Activated naive CD8-positive, alpha-beta T cell (primary cell): Measurements from ENCODE around the gene PARP6.

ENCODE experiments used
- H3K27ac Mint-ChIP-seq: one replicate; pipeline ENCODE4 v1.8.0; 2021; ENCODE audit warnings: mixed read lengths
- H3K27me3 Mint-ChIP-seq: one replicate; pipeline ENCODE4 v1.8.0; 2021; ENCODE audit warnings: mixed read lengths
- H3K36me3 Mint-ChIP-seq: one replicate; pipeline ENCODE4 v1.8.0; 2021; ENCODE audit warnings: mixed read lengths
- H3K4me1 Mint-ChIP-seq: one replicate; pipeline ENCODE4 v1.8.0; 2021; ENCODE audit warnings: low read depth, mixed read lengths
- H3K4me3 Mint-ChIP-seq: one replicate; pipeline ENCODE4 v1.8.0; 2021; ENCODE audit warnings: mild to moderate bottlenecking, mixed read lengths
- H3K9me3 Mint-ChIP-seq: one replicate; pipeline ENCODE4 v1.8.0; 2021; ENCODE audit warnings: low read depth, mixed read lengths

PARP6 gene

DNA sequence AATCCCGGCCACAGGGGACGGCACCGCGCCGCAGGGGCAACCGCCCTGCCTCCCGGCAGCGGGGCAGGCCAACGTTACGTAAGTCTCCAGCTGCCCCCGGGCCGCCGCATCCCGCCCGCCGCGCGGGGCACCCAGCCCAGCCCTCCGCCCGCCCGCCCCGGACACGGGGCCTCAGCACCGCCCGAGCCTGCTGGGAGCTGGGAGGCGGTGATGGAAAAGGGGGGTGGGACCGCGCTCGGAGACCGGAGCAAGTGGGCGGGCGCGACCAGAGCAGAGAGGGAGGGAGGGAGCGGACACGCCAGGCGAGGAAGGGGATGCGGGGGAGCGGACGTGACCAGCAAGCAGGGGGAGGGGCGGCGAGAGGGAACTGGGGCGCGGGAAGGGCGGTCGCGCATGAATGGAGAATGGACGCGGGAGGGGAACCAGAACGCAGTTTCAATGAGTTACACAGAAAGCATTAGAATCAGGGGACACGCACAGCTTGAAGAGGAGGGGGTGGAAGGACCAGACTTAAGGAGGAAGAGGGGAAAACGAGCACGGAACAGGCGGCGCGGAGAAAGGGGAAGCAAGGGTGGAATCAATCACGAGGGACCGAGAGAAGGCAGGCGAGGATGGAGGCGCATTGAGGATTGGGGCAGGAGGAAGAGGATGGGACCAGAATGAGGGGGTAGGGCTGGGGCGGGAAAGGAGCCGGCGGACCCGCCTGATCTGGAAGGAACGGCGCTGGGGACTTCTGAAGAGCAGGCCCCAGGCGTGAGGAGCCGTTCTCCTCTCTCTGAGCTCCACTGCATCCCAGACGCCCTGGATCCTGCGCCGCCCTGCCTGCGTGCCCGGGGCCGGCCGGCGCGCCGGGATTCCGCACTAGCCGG lies 41.9 kb downstream of the PARP6 start:
- Mint-ChIP-seq H3K27ac (peak overlapping the region; percentile 98), H3K4me3 (peak overlapping the region; percentile 99), H3K4me1 (peaks cover 40% of the 10 kb centered on the region), H3K9me3 (no peaks in the 10 kb centered on the region), H3K36me3 (peaks cover 16% of the 10 kb centered on the region), H3K27me3 (no peaks in the 10 kb centered on the region)

DNA sequence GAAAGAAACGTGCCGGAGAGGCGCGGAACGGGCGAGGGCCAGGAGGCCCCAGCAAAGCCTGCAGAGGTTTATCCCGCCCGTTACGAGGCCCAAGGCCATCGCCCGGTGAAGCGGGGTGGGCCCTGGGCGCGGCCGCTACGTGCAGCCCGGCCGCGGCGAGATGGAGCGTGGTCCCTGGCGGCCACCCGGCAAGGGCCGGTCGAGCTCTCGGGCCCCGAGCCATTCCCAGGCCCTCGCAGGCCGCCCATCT lies 42.5 kb downstream of the PARP6 start:
- peak overlapping the region; percentile 98 for H3K27ac Mint-ChIP-seq

DNA sequence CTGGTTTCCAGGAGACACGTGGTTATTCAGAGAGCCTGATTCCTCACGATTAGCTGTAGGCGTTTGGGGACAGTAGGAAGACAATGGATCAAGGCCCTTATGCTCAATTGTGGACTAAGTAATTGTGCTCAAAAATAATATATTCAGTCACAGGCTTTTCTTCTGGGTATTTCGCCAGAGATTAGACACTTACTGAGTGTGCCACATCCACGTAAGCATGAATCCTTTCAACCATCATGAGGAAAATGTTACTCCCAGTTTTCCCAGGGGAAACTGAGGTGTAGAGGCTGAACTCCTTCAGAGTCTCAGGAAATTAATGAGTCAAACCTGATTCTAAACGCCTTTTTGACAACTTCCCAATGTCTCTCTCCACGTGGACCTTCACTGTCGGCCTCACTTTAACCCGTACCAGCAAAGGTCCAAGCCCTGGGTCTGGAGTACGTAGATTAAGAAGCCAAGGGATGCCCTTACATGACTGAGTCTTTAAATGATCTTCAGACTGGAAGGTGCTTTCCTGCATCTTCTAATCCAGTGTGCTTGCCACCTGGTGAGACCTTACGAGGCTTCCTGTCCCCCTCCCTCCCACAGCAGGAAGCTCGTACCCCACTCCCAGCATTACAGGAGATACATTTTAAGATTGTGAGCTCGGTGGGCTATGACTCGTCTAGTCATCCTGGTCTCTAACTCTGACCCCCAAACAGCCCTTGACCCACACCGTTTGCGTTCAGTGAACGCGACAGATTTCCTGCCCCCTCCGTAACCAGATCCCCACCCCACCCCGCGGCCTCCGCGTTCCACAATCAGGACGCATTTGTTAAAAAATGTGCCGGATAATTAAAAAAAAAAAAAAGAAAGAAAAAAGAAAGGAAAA lies 43.0 kb downstream of the PARP6 start:
- H3K4me1 Mint-ChIP-seq: peaks cover 44% of the 10 kb centered on the region

More for the DNA sequence above, 42.5 kb downstream of the PARP6 start:
- no peaks in the 10 kb centered on the region for H3K27me3 Mint-ChIP-seq
- peaks cover 42% of the 10 kb centered on the region for H3K4me1 Mint-ChIP-seq
- peaks cover 16% of the 10 kb centered on the region for H3K36me3 Mint-ChIP-seq
- no peaks in the 10 kb centered on the region for H3K9me3 Mint-ChIP-seq
- peak overlapping the region; percentile 99 for H3K4me3 Mint-ChIP-seq

GRCh38 chr15:72227720-72228119 lies 44.6 kb downstream of the PARP6 start:
- H3K27ac Mint-ChIP-seq: peak overlapping the region; percentile 98
- no peaks in the 10 kb centered on the region for H3K27me3 Mint-ChIP-seq
- no peaks in the 10 kb centered on the region for H3K9me3 Mint-ChIP-seq
- H3K4me3 Mint-ChIP-seq: peak overlapping the region; percentile 99
- H3K4me1 Mint-ChIP-seq: peaks cover 53% of the 10 kb centered on the region
- H3K36me3 Mint-ChIP-seq: peaks cover 23% of the 10 kb centered on the region

More for the DNA sequence above, 43.0 kb downstream of the PARP6 start:
- Mint-ChIP-seq H3K27ac (peak overlapping the region; percentile 98), H3K27me3 (no peaks in the 10 kb centered on the region), H3K9me3 (no peaks in the 10 kb centered on the region), H3K4me3 (peak overlapping the region; percentile 99), H3K36me3 (peaks cover 16% of the 10 kb centered on the region)

- Mint-ChIP-seq H3K4me1 (peaks cover 53% of the 10 kb centered on the region), H3K27me3 (no peaks in the 10 kb centered on the region), H3K9me3 (no peaks in the 10 kb centered on the region), H3K27ac (peak overlapping the region; percentile 98), H3K36me3 (peaks cover 26% of the 10 kb centered on the region), H3K4me3 (peak overlapping the region; percentile 99)
Measured at GRCh38 chr15:72227192-72227586, 45.2 kb downstream of the PARP6 start.

DNA sequence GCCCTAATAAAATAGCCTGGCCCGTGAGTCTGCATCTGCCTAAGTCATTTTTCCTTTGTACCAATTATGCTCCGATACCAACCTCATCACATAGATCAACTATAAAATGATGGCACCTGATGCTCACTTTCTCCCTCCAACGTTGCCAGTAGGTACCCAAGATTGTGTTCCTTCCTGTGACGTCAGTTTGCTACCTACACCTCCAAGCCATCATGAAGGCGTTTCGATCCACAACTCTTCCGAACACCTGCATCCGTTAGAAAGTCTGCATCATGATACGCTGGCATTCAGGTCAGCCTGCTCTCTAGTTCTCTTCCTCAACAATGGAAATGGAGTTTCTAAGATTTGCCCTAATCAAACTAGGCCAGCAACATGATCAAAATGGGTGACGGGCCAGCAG lies 49.1 kb downstream of the PARP6 start:
- no peaks in the 10 kb centered on the region for H3K9me3 Mint-ChIP-seq
- H3K4me3 Mint-ChIP-seq: peak overlapping the region; percentile 55
- peaks cover 74% of the 10 kb centered on the region for H3K4me1 Mint-ChIP-seq
- peak overlapping the region; percentile 76 for H3K27ac Mint-ChIP-seq
- H3K36me3 Mint-ChIP-seq: peaks cover 21% of the 10 kb centered on the region
- no peaks in the 10 kb centered on the region for H3K27me3 Mint-ChIP-seq

DNA sequence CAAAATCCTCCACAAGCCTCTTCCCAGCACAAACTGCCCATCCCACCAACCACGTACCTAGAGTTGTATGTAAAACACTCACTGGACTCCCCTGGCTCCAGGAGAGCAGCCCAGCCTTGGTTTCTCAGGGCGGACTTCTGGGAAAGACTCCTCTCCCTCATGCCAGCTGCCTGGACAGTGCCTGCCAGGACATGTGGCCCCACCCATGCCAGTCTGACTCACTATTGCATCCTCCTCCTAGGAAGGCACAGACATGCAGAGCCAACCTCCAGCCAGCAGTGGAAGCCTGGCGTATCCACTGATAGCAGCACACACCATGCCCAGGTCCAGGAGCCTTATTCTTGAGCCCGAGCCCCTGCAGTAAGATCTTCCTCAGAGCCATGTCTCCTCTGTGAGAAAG lies 50.0 kb downstream of the PARP6 start:
- Mint-ChIP-seq H3K27ac (peak overlapping the region; percentile 75), H3K4me3 (peak overlapping the region; percentile 69), H3K27me3 (no peaks in the 10 kb centered on the region)

GRCh38 chr15:72220687-72221086 lies 51.7 kb downstream of the PARP6 start:
- no peak overlapping the region for H3K4me3 Mint-ChIP-seq
- H3K4me1 Mint-ChIP-seq: peaks cover 62% of the 10 kb centered on the region
- H3K27ac Mint-ChIP-seq: peak overlapping the region; percentile 75
- H3K27me3 Mint-ChIP-seq: no peaks in the 10 kb centered on the region
- no peaks in the 10 kb centered on the region for H3K9me3 Mint-ChIP-seq
- H3K36me3 Mint-ChIP-seq: peaks cover 15% of the 10 kb centered on the region

More for the DNA sequence above, 50.0 kb downstream of the PARP6 start:
- H3K9me3 Mint-ChIP-seq: no peaks in the 10 kb centered on the region
- H3K36me3 Mint-ChIP-seq: peaks cover 18% of the 10 kb centered on the region
- peaks cover 71% of the 10 kb centered on the region for H3K4me1 Mint-ChIP-seq

DNA sequence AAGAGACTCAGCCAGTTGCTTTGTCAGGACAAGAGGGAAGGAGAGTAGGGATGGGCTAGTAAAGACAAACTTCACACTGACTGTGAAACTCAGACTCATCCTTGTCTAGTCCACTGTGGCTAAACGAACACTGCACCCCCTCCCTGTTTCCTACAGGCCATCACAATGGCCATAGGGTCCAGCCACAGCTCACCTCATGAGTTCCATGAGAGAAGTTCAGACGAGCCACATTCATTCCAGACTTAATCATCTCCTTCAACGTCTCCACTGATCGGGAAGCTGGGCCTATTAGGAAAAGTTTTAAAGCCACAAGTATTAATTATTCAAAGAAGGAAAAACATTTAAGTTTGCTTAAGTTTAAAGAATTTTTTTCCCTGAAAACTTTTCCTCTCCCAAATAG lies 55.1 kb downstream of the PARP6 start:
- H3K27me3 Mint-ChIP-seq: no peaks in the 10 kb centered on the region
- peaks cover 6% of the 10 kb centered on the region for H3K36me3 Mint-ChIP-seq
- peaks cover 37% of the 10 kb centered on the region for H3K4me1 Mint-ChIP-seq
- H3K4me3 Mint-ChIP-seq: no peak overlapping the region
- no peaks in the 10 kb centered on the region for H3K9me3 Mint-ChIP-seq
- H3K27ac Mint-ChIP-seq: peak overlapping the region; percentile 28

GRCh38 chr15:72216079-72216478 lies 56.3 kb downstream of the PARP6 start:
- H3K36me3 Mint-ChIP-seq: peaks cover 4% of the 10 kb centered on the region

DNA sequence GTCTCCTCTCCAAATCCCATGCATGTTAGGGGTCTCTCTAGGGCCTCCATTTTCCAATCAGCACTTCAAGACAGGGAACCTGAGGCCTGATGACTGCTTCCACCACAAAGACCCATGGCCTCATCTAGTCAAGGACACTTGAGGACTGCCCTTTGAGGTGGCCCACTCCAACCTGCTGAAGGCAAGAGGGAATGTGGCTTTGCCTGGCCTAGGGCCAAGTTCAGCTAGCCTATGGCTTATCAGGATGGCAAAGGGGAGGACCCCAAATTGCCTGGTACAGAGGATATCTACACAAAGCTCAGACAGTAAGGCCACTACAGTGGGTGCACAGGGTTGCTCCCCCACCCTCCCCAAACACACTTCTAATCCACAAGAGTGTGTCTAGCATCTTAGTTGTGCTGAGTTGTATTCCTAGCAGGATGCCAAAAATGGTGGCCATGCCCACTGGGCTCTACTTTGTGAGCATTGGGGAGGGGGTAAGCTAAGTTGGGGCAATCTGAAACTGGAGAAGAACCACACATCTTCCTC lies 64.7 kb downstream of the PARP6 start:
- no peaks in the 10 kb centered on the region for H3K27me3 Mint-ChIP-seq
- no peak overlapping the region for H3K27ac Mint-ChIP-seq
- H3K9me3 Mint-ChIP-seq: no peaks in the 10 kb centered on the region
- no peak overlapping the region for H3K4me3 Mint-ChIP-seq
- peaks cover 4% of the 10 kb centered on the region for H3K36me3 Mint-ChIP-seq
- peaks cover 6% of the 10 kb centered on the region for H3K4me1 Mint-ChIP-seq

More at GRCh38 chr15:72216079-72216478, 56.3 kb downstream of the PARP6 start:
- Mint-ChIP-seq H3K27me3 (no peaks in the 10 kb centered on the region), H3K9me3 (no peaks in the 10 kb centered on the region), H3K4me3 (no peak overlapping the region), H3K27ac (peak overlapping the region; percentile 28), H3K4me1 (peaks cover 27% of the 10 kb centered on the region)

DNA sequence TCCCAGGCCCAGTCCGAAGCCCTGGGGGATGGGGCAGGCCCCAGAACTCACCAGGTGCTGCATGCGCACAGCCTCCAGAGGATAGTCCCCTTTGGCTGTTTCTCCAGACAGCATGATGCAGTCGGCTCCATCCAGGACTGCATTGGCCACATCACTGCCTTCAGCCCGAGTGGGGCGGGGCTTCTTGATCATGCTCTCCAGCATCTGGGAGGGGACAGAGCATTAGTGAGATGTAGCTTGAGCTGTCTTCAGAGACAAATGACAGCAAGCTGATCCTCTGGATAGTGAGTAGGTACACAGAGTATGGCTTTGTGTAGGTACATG lies 65.7 kb downstream of the PARP6 start:
- Mint-ChIP-seq H3K4me3 (no peak overlapping the region), H3K36me3 (peaks cover 4% of the 10 kb centered on the region), H3K4me1 (peaks cover 6% of the 10 kb centered on the region), H3K27ac (no peak overlapping the region), H3K9me3 (no peaks in the 10 kb centered on the region), H3K27me3 (no peaks in the 10 kb centered on the region)

- Mint-ChIP-seq H3K4me1 (peaks cover 6% of the 10 kb centered on the region), H3K4me3 (no peak overlapping the region), H3K27ac (no peak overlapping the region), H3K9me3 (no peaks in the 10 kb centered on the region), H3K36me3 (peaks cover 4% of the 10 kb centered on the region), H3K27me3 (no peaks in the 10 kb centered on the region)
Measured at GRCh38 chr15:72205896-72206676, 66.3 kb downstream of the PARP6 start.

- H3K36me3 Mint-ChIP-seq: peaks cover 4% of the 10 kb centered on the region
- H3K4me3 Mint-ChIP-seq: no peak overlapping the region
- H3K27ac Mint-ChIP-seq: peak overlapping the region; percentile 70
Measured at GRCh38 chr15:72205273-72205672, 67.1 kb downstream of the PARP6 start.

DNA sequence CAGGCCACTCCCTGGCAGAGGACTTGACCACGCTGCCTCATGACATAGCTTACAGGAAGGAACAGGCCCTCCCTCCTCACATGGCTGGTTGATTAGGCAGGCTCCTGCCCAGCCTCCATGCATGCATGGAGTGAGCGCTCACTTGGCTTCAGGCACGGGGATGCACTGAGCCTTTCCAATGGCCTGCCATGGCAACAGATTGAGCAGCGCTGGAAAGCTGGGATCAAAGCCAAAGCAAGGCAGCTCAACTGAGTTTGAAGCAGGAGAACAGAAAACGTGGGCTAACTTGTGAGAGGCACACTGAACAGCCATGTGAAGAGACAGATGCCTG lies 68.9 kb downstream of the PARP6 start:
- H3K27ac Mint-ChIP-seq: no peak overlapping the region
- H3K27me3 Mint-ChIP-seq: no peaks in the 10 kb centered on the region
- H3K36me3 Mint-ChIP-seq: peaks cover 2% of the 10 kb centered on the region
- H3K9me3 Mint-ChIP-seq: no peaks in the 10 kb centered on the region
- H3K4me3 Mint-ChIP-seq: no peak overlapping the region
- peaks cover 7% of the 10 kb centered on the region for H3K4me1 Mint-ChIP-seq

More at GRCh38 chr15:72205273-72205672, 67.1 kb downstream of the PARP6 start:
- H3K4me1 Mint-ChIP-seq: peaks cover 6% of the 10 kb centered on the region
- no peaks in the 10 kb centered on the region for H3K27me3 Mint-ChIP-seq
- H3K9me3 Mint-ChIP-seq: no peaks in the 10 kb centered on the region
